Trophoblast cell (in vitro differentiated cells and primary cell): ENCODE measurements around the gene PKD2L2.

Experiments used
- DNase-seq, 2 donors: peaks; one replicate each; pipeline ENCODE4 v3.0.0-alpha.2; 2016
- H2AFZ ChIP-seq: 2 replicates; pipeline ENCODE4 v1.6.1; 2013; ENCODE audit warnings: low read length, moderate library complexity, mild to moderate bottlenecking; ENCODE audit not compliant: insufficient read depth, poor library complexity
- H2AK5ac ChIP-seq: 2 replicates; pipeline ENCODE4 v1.6.1; 2013; ENCODE audit warnings: mild to moderate bottlenecking, low read length
- H2BK120ac ChIP-seq: 2 replicates; pipeline ENCODE4 v1.6.1; 2013; ENCODE audit warnings: low read length, mild to moderate bottlenecking, moderate library complexity; ENCODE audit not compliant: insufficient read depth, poor library complexity
- H2BK12ac ChIP-seq: 2 replicates; pipeline ENCODE4 v1.6.1; 2013; ENCODE audit warnings: mild to moderate bottlenecking, low read length, moderate library complexity
- H2BK5ac ChIP-seq: 2 replicates; pipeline ENCODE4 v1.6.1; 2013; ENCODE audit warnings: low read length, low read depth, moderate library complexity, mild to moderate bottlenecking; ENCODE audit not compliant: poor library complexity
- H3K14ac ChIP-seq: 2 replicates; pipeline ENCODE4 v1.6.1; 2013; ENCODE audit warnings: mild to moderate bottlenecking, low read length
- H3K18ac ChIP-seq: 2 replicates; pipeline ENCODE4 v1.6.1; 2013; ENCODE audit warnings: mild to moderate bottlenecking, low read length
- H3K23ac ChIP-seq: 2 replicates; pipeline ENCODE4 v1.6.1; 2013; ENCODE audit warnings: low read length
- H3K27ac ChIP-seq: 2 replicates; pipeline ENCODE4 v1.5.1; 2013; ENCODE audit warnings: low read depth, mild to moderate bottlenecking, inconsistent platforms, low read length, moderate library complexity
- H3K27me3 ChIP-seq: 2 replicates; pipeline ENCODE4 v1.6.1; 2013; ENCODE audit warnings: inconsistent platforms, mild to moderate bottlenecking, low read length, moderate library complexity; ENCODE audit not compliant: insufficient read depth
- H3K36me3 ChIP-seq, 2 experiments: 1 replicate in 1 of 2; 2 replicates in 1 of 2; pipeline ENCODE4 v1.6.1; 2013; ENCODE audit warnings: low read length in 2 of 2, mild to moderate bottlenecking in 2 of 2, moderate library complexity in 1 of 2; ENCODE audit not compliant: insufficient read depth in 2 of 2, control insufficient read depth in 1 of 2
- H3K4ac ChIP-seq: 2 replicates; pipeline ENCODE4 v1.6.1; 2013; ENCODE audit warnings: low read depth, mild to moderate bottlenecking, low read length, moderate library complexity
- H3K4me1 ChIP-seq, 2 experiments: 1 replicate in 1 of 2; 2 replicates in 1 of 2; pipeline ENCODE4 v1.6.1; 2013; ENCODE audit warnings: low read length in 2 of 2, mild to moderate bottlenecking in 2 of 2, moderate library complexity in 1 of 2; ENCODE audit not compliant: insufficient read depth in 2 of 2, control insufficient read depth in 1 of 2
- H3K4me2 ChIP-seq: 2 replicates; pipeline ENCODE4 v1.6.1; 2013; ENCODE audit warnings: inconsistent platforms, mild to moderate bottlenecking, low read length, moderate library complexity
- H3K4me3 ChIP-seq: 2 replicates; pipeline ENCODE4 v1.5.1; 2013; ENCODE audit warnings: mild to moderate bottlenecking, low read depth, low read length, inconsistent platforms
- H3K79me1 ChIP-seq: one replicate; pipeline ENCODE4 v1.6.1; 2013; ENCODE audit warnings: low read length
- H3K79me2 ChIP-seq: 2 replicates; pipeline ENCODE4 v1.6.1; 2013; ENCODE audit warnings: low read length, mild to moderate bottlenecking; ENCODE audit not compliant: control insufficient read depth, insufficient read depth, poor library complexity
- H3K9ac ChIP-seq: 2 replicates; pipeline ENCODE4 v1.6.1; 2013; ENCODE audit warnings: mild to moderate bottlenecking, low read length
- H3K9me3 ChIP-seq: 2 replicates; pipeline ENCODE4 v1.6.1; 2013; ENCODE audit warnings: low read depth, mild to moderate bottlenecking, control low read depth, inconsistent platforms, low read length; ENCODE audit not compliant: insufficient read depth
- H4K12ac ChIP-seq: 2 replicates; pipeline ENCODE4 v1.6.1; 2013; ENCODE audit warnings: low read depth, mild to moderate bottlenecking, low read length, moderate library complexity
- H4K8ac ChIP-seq: 2 replicates; pipeline ENCODE4 v1.6.1; 2013; ENCODE audit warnings: low read depth, mild to moderate bottlenecking, low read length, moderate library complexity
- H4K91ac ChIP-seq: one replicate; pipeline ENCODE4 v1.6.1; 2013; ENCODE audit warnings: low read depth, mild to moderate bottlenecking, low read length, moderate library complexity
- WGBS: extraction: QIAGEN DNeasy Blood & Tissue Kit; methylation state at CpG from one replicate; pipeline ENCODE4 v1.1.7; 2013; ENCODE audit warnings: missing lambda C conversion rate; ENCODE audit not compliant: insufficient read length, insufficient coverage; ENCODE audit errors: extremely low coverage; 5-methylcytosine and 5-hydroxymethylcytosine counted together

Gene PKD2L2

GRCh38 chr5:137945825-137946224, 56.6 kb downstream of the PKD2L2 start:
- no peaks in the 10 kb centered on the region for H3K9me3 ChIP-seq
- no peaks in the 10 kb centered on the region for H3K79me2 ChIP-seq
- H3K18ac ChIP-seq = no peak overlapping the region
- no peaks in the 10 kb centered on the region for H3K79me1 ChIP-seq
- no peak overlapping the region for H3K14ac ChIP-seq
- no peak overlapping the region for H2AK5ac ChIP-seq
- H2BK5ac ChIP-seq = no peak overlapping the region
- H3K4me1 ChIP-seq = no peaks in the 10 kb centered on the region
- H4K8ac ChIP-seq = no peak overlapping the region
- H3K4me3 ChIP-seq = no peak overlapping the region
- H4K91ac ChIP-seq = no peak overlapping the region
- no peaks in the 10 kb centered on the region for H3K27me3 ChIP-seq
- no peak overlapping the region for H3K23ac ChIP-seq
- no peak for DNase-seq
- H3K4ac ChIP-seq = no peak overlapping the region
- peaks cover 16 to 22% of the 10 kb centered on the region in 2 experiments for H3K36me3 ChIP-seq
- H3K27ac ChIP-seq = no peak overlapping the region
- H4K12ac ChIP-seq = no peak overlapping the region
- H2AFZ ChIP-seq = no peak overlapping the region
- H3K9ac ChIP-seq = no peak overlapping the region
- no peak overlapping the region for H2BK120ac ChIP-seq
- no peak overlapping the region for H2BK12ac ChIP-seq
- WGBS = no CpG with 5 or more reads among the region's 1 CpG
- H3K4me2 ChIP-seq = no peak overlapping the region

- H3K4me2 ChIP-seq = peak overlapping the region; percentile 12
Observed at GRCh38 chr5:137954131-137954879, 65.0 kb downstream of the PKD2L2 start.

DNA sequence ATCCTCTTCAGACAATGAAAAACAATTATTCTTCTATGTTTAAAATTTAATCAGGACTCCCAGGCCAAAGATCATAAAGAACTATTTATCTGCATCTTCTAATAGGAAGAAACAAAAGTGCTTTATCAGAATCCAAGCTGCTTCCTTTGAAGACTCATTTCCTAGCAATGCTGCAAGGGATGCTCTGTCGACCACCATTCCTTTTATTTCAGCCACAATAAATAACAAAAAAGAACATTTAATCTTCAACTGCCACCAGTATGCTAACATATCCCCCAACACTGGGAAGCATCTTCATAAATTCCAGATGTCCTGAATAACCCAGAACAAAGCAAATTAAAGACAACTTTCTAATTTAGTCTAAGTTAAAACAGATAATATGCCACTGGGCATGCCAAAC, 68.7 kb downstream of the PKD2L2 start:
- Histone ChIP-seq H2AK5ac (no peak overlapping the region), H3K23ac (no peak overlapping the region), H2BK12ac (no peak overlapping the region), H3K27me3 (no peaks in the 10 kb centered on the region), H3K14ac (no peak overlapping the region), H4K12ac (no peak overlapping the region), H3K9me3 (no peaks in the 10 kb centered on the region), H3K79me2 (no peaks in the 10 kb centered on the region), H4K8ac (no peak overlapping the region), H3K27ac (no peak overlapping the region), H3K4me1 (peaks cover 3 to 4% of the 10 kb centered on the region in 2 experiments), H2AFZ (no peak overlapping the region), H3K18ac (no peak overlapping the region), H4K91ac (no peak overlapping the region), H2BK5ac (no peak overlapping the region), H3K79me1 (peaks cover 3% of the 10 kb centered on the region), H3K4ac (no peak overlapping the region), H2BK120ac (no peak overlapping the region), H3K4me3 (no peak overlapping the region), H3K4me2 (no peak overlapping the region), H3K36me3 (peaks cover 0 to 2% of the 10 kb centered on the region in 2 experiments), H3K9ac (no peak overlapping the region)
- no peak for DNase-seq
- no CpG with 5 or more reads among the region's 1 CpG for WGBS

More at GRCh38 chr5:137954131-137954879, 65.0 kb downstream of the PKD2L2 start:
- no peak overlapping the region for H2BK120ac ChIP-seq
- peak overlapping the region; percentile 46 for H2BK5ac ChIP-seq
- no peaks in the 10 kb centered on the region for H3K79me2 ChIP-seq
- DNase-seq = peak in 1 of 2 donors; percentile 13
- no peak overlapping the region for H3K9ac ChIP-seq
- peak overlapping the region; percentile 17 for H2BK12ac ChIP-seq
- H3K4me1 ChIP-seq = peaks cover 3 to 4% of the 10 kb centered on the region in 2 experiments
- no peak overlapping the region for H2AK5ac ChIP-seq
- no CpG with 5 or more reads among the region's 9 CpGs for WGBS
- H3K4ac ChIP-seq = no peak overlapping the region
- H2AFZ ChIP-seq = no peak overlapping the region
- H3K79me1 ChIP-seq = peaks cover 3% of the 10 kb centered on the region
- H4K8ac ChIP-seq = no peak overlapping the region
- no peak overlapping the region for H3K23ac ChIP-seq
- H4K91ac ChIP-seq = no peak overlapping the region
- H4K12ac ChIP-seq = no peak overlapping the region
- peak overlapping the region; percentile 51 for H3K18ac ChIP-seq
- no peaks in the 10 kb centered on the region for H3K9me3 ChIP-seq
- peak overlapping the region; percentile 74 for H3K27ac ChIP-seq
- H3K4me3 ChIP-seq = no peak overlapping the region
- H3K27me3 ChIP-seq = no peaks in the 10 kb centered on the region
- H3K14ac ChIP-seq = no peak overlapping the region
- peaks cover 2 to 10% of the 10 kb centered on the region in 2 experiments for H3K36me3 ChIP-seq

DNA sequence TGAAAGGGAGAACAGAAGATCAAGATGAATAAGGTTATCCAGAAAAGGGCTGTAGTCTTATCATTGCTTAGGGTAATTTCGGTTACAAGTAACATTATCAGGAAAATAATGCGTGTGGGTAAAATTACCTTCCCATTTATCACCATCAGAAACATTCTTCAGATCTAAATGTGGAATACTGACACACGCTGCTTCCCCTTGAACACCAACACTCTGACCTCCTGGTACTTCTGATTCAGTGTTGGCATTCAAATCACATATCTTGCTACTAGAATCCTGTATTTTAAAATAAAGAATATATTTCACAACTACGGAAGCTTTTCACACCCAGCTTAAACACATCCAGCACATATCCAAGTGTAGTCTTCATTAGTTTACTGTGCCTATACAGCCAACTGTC, 70.2 kb downstream of the PKD2L2 start:
- Histone ChIP-seq H2BK5ac (no peak overlapping the region), H3K23ac (no peak overlapping the region), H2AFZ (no peak overlapping the region), H2AK5ac (no peak overlapping the region), H2BK12ac (no peak overlapping the region), H2BK120ac (no peak overlapping the region), H3K4ac (no peak overlapping the region), H3K4me3 (no peak overlapping the region), H4K12ac (no peak overlapping the region), H3K27me3 (no peaks in the 10 kb centered on the region), H3K4me1 (peaks cover 2 to 3% of the 10 kb centered on the region in 2 experiments), H3K14ac (no peak overlapping the region), H3K79me2 (no peaks in the 10 kb centered on the region), H3K9ac (no peak overlapping the region), H3K36me3 (peaks cover 0 to 2% of the 10 kb centered on the region in 2 experiments), H3K79me1 (peaks cover 3% of the 10 kb centered on the region), H3K4me2 (no peak overlapping the region), H4K91ac (no peak overlapping the region), H4K8ac (no peak overlapping the region), H3K18ac (no peak overlapping the region), H3K27ac (no peak overlapping the region), H3K9me3 (no peaks in the 10 kb centered on the region)
- WGBS = no CpG with 5 or more reads among the region's 4 CpGs
- no peak for DNase-seq
